Choroid plexus epithelial cell (primary cell): ENCODE data around the gene BCAS3.
"Not testable (repeated sequence)": the region's sequence is repeated elsewhere in the genome, so short reads cannot be mapped to it uniquely, and the experiment has no call there.

Source experiments
- DNase-seq: peaks from one replicate; pipeline ENCODE4 v3.0.0-alpha.2; 2010; ENCODE audit warnings: low read depth
- H3K4me3 ChIP-seq: 2 replicates; pipeline ENCODE4 v1.5.1; 2011; ENCODE audit warnings: low read depth, mild to moderate bottlenecking, control low read depth, low read length, moderate library complexity
- TF ChIP-seq, protein P1 (sequence below): conservative IDR thresholded peaks from 2 replicates; pipeline ENCODE4 v1.5.1; 2011; ENCODE audit warnings: low read depth, mild to moderate bottlenecking, control low read depth, inconsistent platforms, low read length, moderate library complexity

Gene BCAS3

DNA sequence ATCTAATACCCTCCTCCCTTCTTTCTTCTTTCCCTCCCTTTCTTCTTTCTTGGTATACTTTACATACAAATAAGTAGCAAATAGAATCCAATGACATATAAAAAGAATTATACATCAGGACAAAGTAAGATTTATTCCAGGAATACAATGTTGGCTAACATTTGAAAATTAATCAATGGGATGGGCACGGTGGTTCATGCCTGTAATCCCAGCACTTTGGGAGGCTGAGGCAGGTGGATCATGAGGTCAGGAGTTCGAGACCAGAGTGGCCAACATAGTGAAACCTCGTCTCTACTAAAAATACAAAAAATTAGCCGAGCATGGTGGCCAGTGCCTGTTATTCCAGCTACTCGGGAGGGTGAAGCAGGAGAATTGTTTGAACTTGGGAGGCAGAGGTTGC is 72.1 kb downstream of the BCAS3 start:
- TF ChIP-seq, protein P1, sequence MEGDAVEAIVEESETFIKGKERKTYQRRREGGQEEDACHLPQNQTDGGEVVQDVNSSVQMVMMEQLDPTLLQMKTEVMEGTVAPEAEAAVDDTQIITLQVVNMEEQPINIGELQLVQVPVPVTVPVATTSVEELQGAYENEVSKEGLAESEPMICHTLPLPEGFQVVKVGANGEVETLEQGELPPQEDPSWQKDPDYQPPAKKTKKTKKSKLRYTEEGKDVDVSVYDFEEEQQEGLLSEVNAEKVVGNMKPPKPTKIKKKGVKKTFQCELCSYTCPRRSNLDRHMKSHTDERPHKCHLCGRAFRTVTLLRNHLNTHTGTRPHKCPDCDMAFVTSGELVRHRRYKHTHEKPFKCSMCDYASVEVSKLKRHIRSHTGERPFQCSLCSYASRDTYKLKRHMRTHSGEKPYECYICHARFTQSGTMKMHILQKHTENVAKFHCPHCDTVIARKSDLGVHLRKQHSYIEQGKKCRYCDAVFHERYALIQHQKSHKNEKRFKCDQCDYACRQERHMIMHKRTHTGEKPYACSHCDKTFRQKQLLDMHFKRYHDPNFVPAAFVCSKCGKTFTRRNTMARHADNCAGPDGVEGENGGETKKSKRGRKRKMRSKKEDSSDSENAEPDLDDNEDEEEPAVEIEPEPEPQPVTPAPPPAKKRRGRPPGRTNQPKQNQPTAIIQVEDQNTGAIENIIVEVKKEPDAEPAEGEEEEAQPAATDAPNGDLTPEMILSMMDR: no peak
- no peak overlapping the region for H3K4me3 ChIP-seq
- no peak for DNase-seq

DNA sequence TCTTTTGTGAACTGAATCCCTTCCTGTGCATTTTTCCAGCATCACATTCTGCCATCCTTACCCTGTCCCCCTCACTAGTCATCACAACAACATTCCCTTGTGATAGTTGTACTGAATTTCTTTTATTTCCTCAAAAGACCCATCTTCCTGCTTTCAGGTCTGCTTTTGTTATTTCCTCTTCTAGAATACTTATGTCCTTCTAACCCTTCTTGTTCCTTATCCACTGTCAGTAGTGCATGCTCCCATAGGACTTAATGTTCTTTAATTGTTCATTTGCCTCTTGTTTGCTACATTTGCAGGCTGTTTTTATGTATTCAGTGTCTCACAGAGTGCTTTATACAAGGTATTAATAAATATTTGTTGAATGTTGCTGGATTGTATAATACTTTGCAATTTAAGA is 73.0 kb downstream of the BCAS3 start:
- TF ChIP-seq, protein P1: no peak
- no peak overlapping the region for H3K4me3 ChIP-seq
- DNase-seq: no peak

DNA sequence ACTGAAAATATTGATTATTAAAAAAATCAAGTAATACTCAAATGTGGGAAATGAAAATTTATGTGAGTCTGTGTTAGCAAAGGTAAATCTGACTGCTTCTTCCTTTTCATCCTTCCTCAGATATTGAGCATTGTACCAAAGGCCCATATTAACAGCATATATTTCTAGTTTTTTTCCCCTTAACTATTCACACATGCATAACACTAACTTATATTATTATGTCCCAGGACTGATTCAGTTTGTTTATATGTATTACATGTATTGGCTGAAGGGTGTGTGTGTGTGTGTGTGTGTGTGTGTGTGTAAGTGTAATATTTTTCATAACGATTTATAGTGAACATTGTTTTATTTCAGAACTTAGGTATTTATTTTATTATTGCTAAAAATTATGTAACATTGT is 74.2 kb downstream of the BCAS3 start:
- DNase-seq: no peak
- TF ChIP-seq, protein P1: no peak
- H3K4me3 ChIP-seq: no peak overlapping the region

DNA sequence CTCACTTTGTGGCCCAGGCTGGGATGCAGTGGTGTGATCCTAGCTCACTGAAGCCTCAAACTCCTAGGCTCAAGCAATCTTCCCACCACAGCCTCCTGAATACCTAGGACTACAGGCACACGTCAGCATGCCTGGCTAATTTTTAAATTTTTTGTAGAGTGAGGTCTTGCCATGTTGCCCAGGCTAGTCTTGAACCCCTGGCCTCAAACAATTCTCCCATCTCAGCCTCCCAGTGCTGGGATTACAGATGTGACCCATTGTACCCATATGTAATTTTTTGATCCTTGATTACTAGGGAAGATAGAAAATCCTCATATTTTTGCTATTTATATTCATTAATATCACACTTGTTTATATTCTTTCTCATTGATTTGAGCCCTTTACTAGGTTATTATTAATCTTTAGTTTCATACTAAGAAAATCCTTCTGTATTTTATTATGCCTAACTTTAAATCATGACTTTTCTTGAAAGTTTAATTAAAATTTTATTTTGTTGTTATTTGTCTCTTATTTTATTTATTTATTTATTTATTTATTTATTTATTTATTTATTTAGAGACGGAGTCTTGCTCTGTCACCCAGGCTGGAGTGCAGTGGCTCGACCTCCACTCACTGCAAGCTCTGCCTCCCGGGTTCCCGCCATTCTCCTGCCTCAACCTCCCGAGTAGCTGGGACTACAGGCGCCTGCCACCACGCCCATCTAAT is 75.4 kb downstream of the BCAS3 start:
- no peak overlapping the region for H3K4me3 ChIP-seq
- DNase-seq: no peak
- TF ChIP-seq, protein P1: no peak

DNA sequence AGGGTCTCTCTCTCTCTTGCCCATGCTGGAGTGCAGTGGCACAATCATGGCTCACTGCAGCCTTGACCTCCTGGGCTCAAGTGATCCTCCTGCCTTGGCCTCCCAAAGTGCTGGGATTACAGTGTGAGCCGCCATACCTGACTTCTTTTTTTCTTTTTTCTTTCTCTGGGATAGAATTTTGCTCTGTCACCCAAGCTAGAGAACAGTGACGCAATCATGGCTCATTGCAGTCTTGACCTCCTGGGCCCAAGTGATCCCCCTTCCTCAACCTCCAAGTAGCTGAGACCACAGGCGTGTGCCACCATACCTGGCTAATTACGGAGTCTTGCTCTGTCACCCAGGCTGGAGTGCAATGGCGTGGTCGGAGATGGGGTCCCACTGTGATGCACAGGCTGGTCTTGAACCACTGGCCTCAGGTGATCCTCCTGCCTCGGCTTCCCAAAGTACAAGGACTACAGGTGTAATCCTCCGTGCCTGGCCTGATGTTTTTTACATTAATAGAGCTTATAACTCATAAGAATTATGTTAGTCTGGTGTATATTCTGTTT is 76.5 kb downstream of the BCAS3 start:
- no peak overlapping the region for H3K4me3 ChIP-seq
- DNase-seq: no peak
- TF ChIP-seq, protein P1: no peak

DNA sequence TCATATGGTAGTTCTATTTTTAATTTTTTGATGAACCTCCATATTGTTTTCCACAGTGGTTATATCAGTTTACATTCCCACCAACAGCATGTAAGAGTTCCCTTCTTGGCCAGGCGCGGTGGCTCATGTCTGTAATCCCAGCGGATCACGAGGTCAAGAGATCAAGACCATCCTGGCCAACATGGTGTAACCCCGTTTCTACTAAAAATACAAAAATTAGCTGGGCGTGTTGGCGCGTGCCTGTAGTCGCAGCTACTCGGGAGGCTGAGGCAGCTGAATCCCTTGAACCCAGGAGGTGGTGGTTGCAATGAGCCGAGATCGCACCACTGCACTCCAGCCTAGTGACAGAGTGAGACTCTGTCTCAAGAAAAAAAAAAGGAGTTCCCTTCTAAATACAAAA is 79.1 kb downstream of the BCAS3 start:
- not testable (repeated sequence) for H3K4me3 ChIP-seq, DNase-seq

DNA sequence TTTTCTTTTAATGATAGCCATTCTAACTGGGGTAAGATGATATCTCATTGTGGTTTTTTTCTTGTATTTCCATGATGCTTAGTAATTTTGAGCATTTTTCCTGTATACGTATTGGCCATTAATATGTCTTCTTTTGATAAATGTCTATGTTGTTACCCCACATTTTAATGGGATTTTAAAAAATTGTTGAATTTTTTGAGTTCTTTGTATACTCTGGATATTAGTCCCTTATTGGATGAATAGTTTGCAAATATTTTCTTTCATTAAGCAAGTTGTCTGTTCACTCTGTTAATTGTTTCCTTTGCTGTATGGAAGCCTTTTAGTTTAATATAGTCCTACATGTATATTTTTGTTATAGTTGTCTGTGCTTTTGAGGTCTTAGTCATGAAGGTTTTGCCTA is 79.8 kb downstream of the BCAS3 start:
- no peak for DNase-seq
- H3K4me3 ChIP-seq: no peak overlapping the region
- TF ChIP-seq, protein P1: no peak
